ENCODE results near the gene MSI1.

MSI1 gene

GRCh38 chr12:120376934-120377572 is 8.1 kb upstream of the MSI1 start:
- DNase-seq, result no peak

DNA sequence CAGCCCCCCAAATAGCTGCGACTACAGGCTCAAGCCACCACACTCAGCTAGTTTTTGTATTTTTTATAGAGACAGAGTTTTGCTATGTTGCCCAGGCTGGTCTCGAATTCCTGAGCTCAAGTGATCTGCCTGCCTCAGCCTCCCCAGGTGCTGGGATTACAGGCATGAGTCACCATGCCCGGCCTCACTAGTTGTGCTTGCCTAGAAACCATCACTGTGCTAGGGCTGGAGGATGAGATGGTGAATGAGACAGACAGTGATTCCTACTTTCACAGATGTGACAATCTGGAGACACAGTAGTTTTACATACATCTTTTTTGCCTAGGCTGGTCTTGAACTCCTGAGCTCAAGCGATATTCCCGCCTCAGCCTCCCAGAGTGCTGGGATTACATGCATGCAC is 7.5 kb upstream of the MSI1 start:
- no peak for DNase-seq

DNA sequence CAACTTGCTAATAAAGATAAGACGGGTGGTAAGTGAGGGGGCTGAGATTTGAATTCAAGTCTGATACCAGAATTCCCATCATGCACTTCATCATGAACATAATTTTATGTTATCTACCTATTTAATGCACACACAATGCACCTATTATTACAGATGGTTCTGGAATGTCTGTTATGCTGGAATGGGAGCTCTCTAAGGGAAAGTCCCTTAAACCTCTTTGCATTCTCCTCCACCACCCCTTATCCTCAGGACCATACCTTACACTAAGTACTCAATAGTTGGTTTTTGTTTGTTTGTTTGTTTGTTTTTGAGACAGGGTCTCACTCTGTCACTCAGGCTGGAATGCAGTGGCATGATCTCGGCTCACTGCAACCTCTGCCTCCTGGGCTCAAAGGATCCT is 7.0 kb upstream of the MSI1 start:
- no peak for DNase-seq

- DNase-seq, result no peak
Observed at GRCh38 chr12:120373683-120374082, 4.7 kb upstream of the MSI1 start.

DNA sequence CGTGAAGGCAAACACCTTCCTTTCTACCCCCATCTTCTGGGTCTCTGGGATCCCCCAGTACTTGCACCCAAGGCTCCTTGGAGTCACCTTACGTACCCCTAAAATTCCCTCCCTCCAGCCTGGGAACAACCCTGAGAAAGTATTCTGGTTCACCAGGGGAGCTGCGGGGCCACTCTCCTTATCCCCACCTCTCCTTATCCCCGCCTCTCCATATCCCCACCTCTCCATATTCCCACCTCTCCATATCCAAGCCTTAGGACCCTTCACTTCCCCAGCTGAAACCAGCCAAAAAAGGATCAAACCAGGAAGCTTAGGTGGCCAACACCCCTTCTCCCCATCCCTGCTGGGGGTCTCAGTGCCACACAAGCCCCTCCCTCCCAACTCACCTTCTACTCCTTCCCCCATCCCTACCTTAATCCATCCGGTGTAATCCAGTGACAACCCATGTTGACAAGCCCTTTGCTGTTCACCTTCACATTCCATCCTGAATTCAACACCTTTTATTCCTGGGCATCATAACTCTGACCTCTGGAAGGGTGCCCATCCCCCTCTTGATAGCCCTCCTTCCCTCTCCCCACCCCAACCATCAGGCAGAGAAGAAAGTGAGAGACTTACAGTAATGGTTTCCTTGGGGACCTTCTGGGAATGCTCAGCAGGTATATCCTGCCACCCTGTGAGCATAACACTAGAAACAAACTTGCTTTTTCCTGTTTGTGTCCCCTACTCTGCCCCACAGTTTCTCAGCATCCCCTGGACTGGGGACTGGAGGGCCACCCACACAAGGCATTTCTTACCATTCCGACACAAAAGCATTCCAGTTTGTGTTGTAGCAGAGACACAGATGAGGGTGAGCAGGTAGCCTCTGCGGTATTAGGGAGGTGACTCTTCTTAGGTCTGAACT is 1.6 kb upstream of the MSI1 start:
- no peak for DNase-seq

GRCh38 chr12:120369603-120370342 is 809 bp upstream of the MSI1 start:
- no peak for DNase-seq

DNA sequence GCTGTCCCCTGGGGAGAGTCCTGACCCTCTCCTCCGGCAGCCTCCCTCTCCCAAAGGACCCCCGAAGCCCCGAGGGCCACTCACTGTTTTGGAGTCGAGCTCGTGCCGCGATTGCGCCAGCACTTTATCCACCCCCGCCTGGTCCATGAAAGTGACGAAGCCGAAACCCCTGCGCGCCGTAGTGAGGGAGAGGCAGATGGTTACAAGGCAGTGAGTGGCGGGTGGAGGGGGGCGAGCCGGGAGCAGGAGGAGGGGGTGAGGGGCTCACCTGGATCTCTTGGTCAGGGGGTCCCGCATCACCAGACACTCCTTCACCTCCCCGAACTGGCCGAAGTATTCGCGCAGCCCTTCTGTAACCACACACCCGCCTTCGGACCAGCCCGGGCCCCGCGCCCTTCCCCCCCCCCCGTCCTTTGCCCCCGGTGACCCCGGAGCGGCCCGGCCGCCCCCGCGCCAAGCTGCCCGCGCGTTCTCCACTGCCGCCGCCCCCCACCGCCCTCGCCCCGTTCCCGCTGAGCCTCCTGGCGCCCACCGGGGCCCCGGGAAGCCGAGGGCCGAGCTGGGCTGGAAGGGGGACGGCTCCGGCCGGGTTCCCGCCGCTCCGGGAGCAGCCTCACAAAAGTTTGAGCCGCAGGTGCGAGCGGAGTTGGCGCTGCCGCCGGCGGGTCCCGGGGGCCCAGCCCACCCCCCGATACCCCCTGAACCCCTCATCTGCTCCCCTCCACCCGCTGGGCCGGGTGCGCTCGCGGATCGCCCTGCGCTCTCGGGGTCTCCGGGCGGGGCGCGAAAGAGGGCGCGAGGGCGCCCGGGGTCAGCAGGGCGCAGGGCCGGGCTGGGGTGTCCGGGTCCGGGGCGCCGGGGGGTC is 808 bp downstream of the MSI1 start:
- peak; percentile 21 to 60 for DNase-seq

GRCh38 chr12:120367233-120367923 is 1.6 kb downstream of the MSI1 start:
- peak; percentile 56 to 67 for DNase-seq

DNA sequence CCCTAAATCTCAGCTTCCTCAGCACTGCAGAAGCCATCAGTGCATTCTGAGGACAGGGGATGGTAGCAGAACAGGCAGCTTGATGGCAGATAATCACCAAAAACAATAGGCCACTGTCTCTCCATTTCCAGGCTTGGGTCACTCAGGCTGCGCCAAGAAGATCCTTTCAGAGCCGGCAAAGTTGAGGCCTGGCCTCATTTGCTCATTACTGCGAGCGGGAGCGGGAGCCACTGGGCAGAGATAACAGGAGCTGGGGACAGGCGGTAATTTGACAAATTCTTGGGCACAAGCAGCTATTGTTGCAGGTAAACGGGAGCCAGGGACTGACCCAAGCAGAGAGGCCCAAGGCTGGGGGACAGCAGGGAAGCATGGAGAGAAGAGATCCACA is 2.1 kb downstream of the MSI1 start:
- DNase-seq, result no peak

GRCh38 chr12:120366341-120366705 is 2.6 kb downstream of the MSI1 start:
- no peak for DNase-seq

- DNase-seq, result no peak
Observed at GRCh38 chr12:120365675-120366340, 3.2 kb downstream of the MSI1 start.

DNA sequence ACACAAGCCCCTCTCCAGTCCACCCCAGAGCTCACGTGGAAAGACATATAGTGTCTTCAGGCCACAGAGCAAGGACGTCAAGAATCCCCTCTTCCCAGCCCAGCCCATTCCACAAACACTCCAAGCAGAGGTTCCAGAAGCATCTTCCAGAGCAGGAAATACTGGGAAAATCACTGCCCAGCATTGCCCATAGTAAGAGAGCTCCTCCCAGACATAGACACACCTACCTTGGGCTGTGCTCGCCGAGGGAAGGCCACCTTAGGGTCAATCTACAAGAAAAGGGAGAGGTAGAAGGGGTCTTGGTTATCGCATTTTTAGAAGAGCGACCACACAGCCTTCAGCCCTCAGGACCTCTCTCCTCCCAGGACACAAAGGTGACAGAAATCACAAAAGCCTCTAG is 4.5 kb downstream of the MSI1 start:
- no peak for DNase-seq

DNA sequence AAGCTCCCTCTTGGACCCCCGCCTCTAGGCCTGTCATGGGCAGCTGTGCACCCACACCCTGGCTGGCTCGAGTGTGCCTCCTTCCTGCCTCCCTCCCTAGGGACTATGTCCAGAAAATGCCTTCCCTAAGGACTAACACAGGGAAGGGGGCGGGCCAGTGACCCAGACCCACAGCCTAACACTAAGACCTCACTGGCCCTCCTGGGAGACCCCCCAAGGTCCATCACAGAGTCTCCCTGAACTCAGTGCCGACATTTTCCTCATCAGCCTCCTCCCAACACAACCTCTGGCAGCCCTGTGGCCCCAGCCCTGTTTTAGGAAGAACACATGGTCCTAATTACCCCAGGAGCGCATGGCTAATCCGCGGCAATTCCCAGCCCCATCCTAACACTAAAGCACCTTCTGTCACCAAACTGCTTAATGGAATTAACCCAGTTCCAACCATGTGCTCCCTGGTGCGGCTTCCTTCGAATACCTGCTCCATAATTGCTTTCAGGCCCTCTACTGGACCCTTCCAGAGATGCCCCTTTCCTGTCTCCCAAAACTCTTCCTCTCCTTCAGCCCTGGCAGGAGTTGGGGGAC is 5.6 kb downstream of the MSI1 start:
- peak; percentile 95 to 98 for DNase-seq

DNA sequence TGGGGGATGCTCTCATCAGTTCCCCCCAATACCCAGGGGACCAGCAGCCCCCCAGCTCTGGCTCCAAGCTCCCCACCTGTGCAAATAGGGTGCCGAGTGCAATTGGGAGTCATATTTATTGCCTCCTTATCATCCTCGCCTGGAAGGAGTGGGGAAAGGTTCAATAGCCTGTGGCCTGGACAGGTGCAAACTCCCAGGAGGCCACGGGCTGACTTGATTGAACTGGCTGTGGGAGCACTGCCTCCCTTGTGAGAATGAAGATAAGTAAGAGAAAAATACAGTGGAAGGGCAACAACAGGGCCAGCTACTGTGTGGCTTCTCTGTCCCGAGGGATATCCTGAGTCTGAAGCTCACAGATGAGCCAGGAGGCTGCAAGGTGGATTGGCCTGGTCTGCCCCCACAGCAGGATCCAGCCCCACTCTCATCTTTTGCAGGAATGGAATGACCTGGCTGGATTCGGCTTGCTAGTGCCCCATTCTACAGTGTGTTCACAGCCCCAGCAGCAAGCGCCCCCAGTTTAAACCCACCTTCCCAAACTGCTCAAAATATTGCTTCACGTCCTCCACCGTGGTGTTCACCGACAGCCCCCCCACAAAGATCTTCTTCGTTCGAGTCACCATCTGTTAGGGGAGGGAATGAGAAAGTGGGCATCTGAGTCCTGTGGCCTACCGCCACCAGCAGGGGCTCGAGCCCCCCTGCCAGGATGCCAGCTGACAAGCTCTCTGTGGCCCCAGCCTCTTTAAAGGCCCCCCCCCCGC is 6.3 kb downstream of the MSI1 start:
- peak; percentile 93 to 97 for DNase-seq

DNA sequence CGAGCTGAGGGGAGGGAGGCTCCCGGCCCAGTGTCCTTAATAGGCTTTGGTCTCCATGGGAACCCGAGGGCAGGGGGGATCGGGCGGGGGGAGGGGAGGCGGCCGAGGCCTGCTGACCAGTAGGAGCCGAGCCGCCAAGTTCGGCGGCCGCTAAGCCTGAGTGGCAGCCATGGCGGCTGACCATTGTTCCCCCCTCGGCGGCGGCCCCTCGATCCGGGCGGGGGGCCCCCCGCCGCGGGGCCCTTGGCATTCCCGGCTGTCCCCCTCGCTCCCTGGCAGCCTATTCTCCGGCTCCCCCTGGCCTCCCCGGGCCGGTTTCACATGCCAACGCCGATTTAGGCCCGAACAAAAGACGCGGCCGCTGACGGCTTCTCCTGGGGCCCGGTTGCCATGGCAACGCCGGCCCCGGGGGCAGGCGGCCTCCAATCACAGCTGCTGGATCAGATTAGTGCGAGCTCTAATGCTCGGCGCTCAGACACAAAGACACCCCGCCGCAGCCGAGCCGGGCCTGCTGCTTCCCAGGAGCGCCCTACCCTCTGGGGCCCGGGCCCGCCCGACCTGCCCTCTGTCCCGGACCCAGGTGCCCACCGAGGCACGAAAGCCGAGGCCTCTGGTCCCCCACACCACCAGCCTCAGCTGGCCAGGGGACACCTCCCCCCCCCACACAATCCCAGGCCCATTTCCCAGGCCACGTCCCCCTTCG is 7.3 kb downstream of the MSI1 start:
- DNase-seq, result peak; percentile 81 to 96

DNA sequence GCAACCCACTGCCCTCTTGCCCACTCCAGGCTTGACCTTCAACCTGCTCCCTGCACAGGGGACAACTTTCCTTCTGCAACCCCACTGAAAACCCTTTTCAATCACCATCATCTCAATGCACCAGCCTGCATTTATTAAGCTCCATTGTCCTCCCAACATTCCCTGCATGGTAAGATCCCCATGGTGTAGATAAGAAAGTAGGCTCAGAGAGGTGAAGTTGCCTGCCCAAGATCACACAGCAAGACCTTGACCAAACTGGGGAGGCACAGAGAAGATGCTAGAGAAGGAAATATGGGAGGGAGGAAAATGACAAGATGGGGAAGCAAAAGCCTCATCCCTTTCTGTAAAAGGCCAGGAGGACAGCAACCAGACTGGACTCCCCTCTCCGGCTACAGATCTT is 9.8 kb downstream of the MSI1 start:
- DNase-seq, result no peak

DNA sequence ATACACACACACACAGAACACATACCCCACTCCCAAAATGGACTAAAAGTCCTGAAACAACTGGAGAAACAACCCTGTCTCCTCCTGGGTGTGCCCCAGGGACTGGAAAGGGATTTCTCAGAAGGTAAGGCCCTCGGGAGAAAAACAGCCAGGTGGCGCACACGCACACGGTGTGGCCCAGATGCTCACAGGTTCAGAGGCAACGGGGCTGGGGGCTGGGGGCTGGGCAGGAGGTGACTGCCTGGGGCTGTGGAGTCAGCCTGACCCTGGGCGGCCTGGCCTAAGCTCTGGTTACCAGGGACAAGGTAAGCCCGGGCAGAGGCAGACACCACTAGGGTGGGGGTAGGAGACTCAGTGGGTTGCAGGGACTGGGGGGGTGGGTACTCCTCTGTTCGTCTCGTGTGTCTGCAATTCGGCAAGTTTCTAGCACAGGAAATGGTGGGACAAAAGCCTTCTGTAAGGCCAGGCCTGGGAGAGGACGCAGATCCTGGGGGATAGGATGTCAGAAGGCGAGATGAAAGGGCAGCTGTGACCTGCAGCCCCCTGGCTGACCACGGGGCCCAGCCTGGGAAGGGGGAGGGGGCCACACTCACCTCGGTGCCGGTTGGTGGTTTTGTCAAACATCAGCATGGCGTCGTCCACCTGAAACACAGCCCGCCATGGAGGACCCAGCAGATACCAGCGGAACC is 10.4 kb downstream of the MSI1 start:
- DNase-seq, result peak in 1 of 2 experiments; percentile 10

DNA sequence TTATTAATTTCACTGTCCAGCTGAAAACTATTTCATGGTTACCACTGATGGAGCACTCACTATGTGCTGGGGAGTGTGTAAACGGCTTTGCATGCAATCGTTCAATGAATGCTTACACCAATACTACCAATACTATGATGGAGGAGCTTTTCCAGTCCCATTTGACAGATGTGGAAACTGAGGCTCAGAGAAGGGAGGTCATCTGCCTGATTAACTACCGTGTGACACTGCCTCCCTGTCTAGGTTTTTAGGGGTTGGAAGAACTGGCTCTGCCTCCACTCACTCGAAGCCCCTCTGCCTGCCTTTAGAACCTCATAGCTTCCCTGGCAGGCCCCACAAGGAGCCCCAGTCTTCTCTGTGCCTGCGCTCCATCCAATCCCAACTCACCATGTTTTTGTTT is 11.9 kb downstream of the MSI1 start:
- no peak for DNase-seq

GRCh38 chr12:120356567-120357030 is 12.4 kb downstream of the MSI1 start:
- DNase-seq, result peak; percentile 51 to 84
